IMR-90 (cell line): ENCODE data around the gene SLAMF1. TPM values are rescaled to one million over a fixed set of nuclear protein-coding genes. Genes with fewer than 3 reads are reported as not detected.

Source experiments
- ATAC-seq: fragments of 200-7000 bp; cut with Tn5 transposase; 2 replicates; pipeline ENCODE4 v1.9.1; 2020; ENCODE audit warnings: low read depth, mild to moderate bottlenecking, moderate library complexity
- BruUV-seq: library from RNA; stranded (reverse); fragments of 400-500 nt; replicated peaks from 2 replicates; lab custom pipeline; 2021; lab: Mats Ljungman, UMichigan
- CTCF ChIA-PET: fragments of 300-600 bp; formaldehyde crosslinking; extraction: SDS; loops from one replicate; lab custom pipeline; 2021; ENCODE audit warnings: antibody characterized with exemption; lab: Yijun Ruan, JAX
- POLR2A ChIA-PET: fragments of 300-600 bp; sonication (Branson Sonifier 250); formaldehyde crosslinking; loops from one replicate; lab custom pipeline; 2022; ENCODE audit warnings: antibody characterized with exemption; ENCODE audit not compliant: unreplicated experiment; lab: Charles Lee
- DNase-seq: peaks from one replicate; pipeline ENCODE4 v3.0.0; 2013
- H2AFZ ChIP-seq: replicated peaks from 2 replicates; pipeline ENCODE3; 2013; ENCODE audit warnings: low read length, mild to moderate bottlenecking; ENCODE audit not compliant: poor library complexity
- H2AK5ac ChIP-seq: 2 replicates; pipeline ENCODE4 v1.6.1; 2013; ENCODE audit warnings: low read depth, low read length, inconsistent platforms
- H2AK9ac ChIP-seq: replicated peaks from 2 replicates; pipeline ENCODE3; 2013; ENCODE audit warnings: mild to moderate bottlenecking, low read depth, low read length, moderate library complexity; ENCODE audit not compliant: poor library complexity
- H2BK120ac ChIP-seq: 2 replicates; pipeline ENCODE4 v1.6.1; 2013; ENCODE audit warnings: low read depth, low read length, inconsistent platforms
- H2BK15ac ChIP-seq: 3 replicates; pipeline ENCODE4 v1.6.1; 2013; ENCODE audit warnings: low read depth, low read length, inconsistent platforms
- H2BK20ac ChIP-seq: 2 replicates; pipeline ENCODE4 v1.6.1; 2013; ENCODE audit warnings: low read depth, mild to moderate bottlenecking, inconsistent platforms, low read length, moderate library complexity
- H2BK5ac ChIP-seq: 2 replicates; pipeline ENCODE4 v1.6.1; 2013; ENCODE audit warnings: mild to moderate bottlenecking, low read depth, low read length, inconsistent platforms; ENCODE audit not compliant: poor library complexity, severe bottlenecking
- H3K14ac ChIP-seq: replicated peaks from 2 replicates; pipeline ENCODE4 v1.6.1; 2013; ENCODE audit warnings: low read depth, low read length, inconsistent platforms
- H3K18ac ChIP-seq: 2 replicates; pipeline ENCODE4 v1.6.1; 2013; ENCODE audit warnings: low read depth, low read length, control low read depth
- H3K23ac ChIP-seq: 2 replicates; pipeline ENCODE4 v1.6.1; 2013; ENCODE audit warnings: low read depth, low read length, inconsistent platforms
- H3K27ac ChIP-seq: 2 replicates; pipeline ENCODE4 v1.5.1; 2013; ENCODE audit warnings: mild to moderate bottlenecking, control low read depth, low read length; ENCODE audit not compliant: insufficient read depth
- H3K27me3 ChIP-seq: 2 replicates; pipeline ENCODE4 v1.6.1; 2013; ENCODE audit warnings: low read length; ENCODE audit not compliant: control insufficient read depth, insufficient read depth
- H3K36me3 ChIP-seq: 2 replicates; pipeline ENCODE4 v1.6.1; 2013; ENCODE audit warnings: low read length, mixed read lengths; ENCODE audit not compliant: control insufficient read depth, insufficient read depth
- H3K4ac ChIP-seq: 2 replicates; pipeline ENCODE4 v1.6.1; 2013; ENCODE audit warnings: low read depth, low read length, inconsistent platforms
- H3K4me1 ChIP-seq: 2 replicates; pipeline ENCODE4 v1.6.1; 2013; ENCODE audit warnings: low read length, mixed read lengths; ENCODE audit not compliant: control insufficient read depth, insufficient read depth
- H3K4me2 ChIP-seq: 2 replicates; pipeline ENCODE4 v1.6.1; 2013; ENCODE audit warnings: low read depth, mild to moderate bottlenecking, control low read depth, low read length, moderate library complexity
- H3K4me3 ChIP-seq: 2 replicates; pipeline ENCODE4 v1.5.1; 2013; ENCODE audit warnings: low read depth, mild to moderate bottlenecking, control low read depth, low read length, moderate library complexity; ENCODE audit not compliant: insufficient read depth
- H3K56ac ChIP-seq: 2 replicates; pipeline ENCODE4 v1.6.1; 2013; ENCODE audit warnings: low read length, inconsistent platforms; ENCODE audit not compliant: insufficient read depth; ENCODE audit errors: extremely low read depth
- H3K79me1 ChIP-seq, 2 experiments: 2 replicates each; pipeline ENCODE4 v1.6.1; 2013; ENCODE audit warnings: low read length in 2 of 2, inconsistent platforms in 1 of 2, low read depth in 1 of 2
- H3K9ac ChIP-seq: 2 replicates; pipeline ENCODE4 v1.6.1; 2013; ENCODE audit warnings: low read depth, low read length, control low read depth
- H3K9me1 ChIP-seq: 2 replicates; pipeline ENCODE4 v1.6.1; 2013; ENCODE audit warnings: low read length, inconsistent platforms; ENCODE audit not compliant: insufficient read depth
- H3K9me3 ChIP-seq: 2 replicates; pipeline ENCODE4 v1.6.1; 2013; ENCODE audit warnings: low read length; ENCODE audit not compliant: control insufficient read depth, insufficient read depth
- H4K20me1 ChIP-seq: 2 replicates; pipeline ENCODE4 v1.6.1; 2013; ENCODE audit warnings: low read length, inconsistent platforms; ENCODE audit not compliant: insufficient read depth
- H4K5ac ChIP-seq: 2 replicates; pipeline ENCODE4 v1.6.1; 2013; ENCODE audit warnings: mild to moderate bottlenecking, low read depth, low read length, control low read depth
- H4K8ac ChIP-seq, 2 experiments: 2 replicates each; pipeline ENCODE4 v1.6.1; 2013; ENCODE audit warnings: low read depth in 2 of 2, low read length in 2 of 2, control low read depth in 1 of 2, inconsistent platforms in 1 of 2
- H4K91ac ChIP-seq: 2 replicates; pipeline ENCODE4 v1.6.1; 2013; ENCODE audit warnings: low read depth, low read length, inconsistent platforms; ENCODE audit not compliant: insufficient read depth
- CEBPB ChIP-seq: IDR thresholded peaks from 2 replicates; pipeline ENCODE4 v1.6.1; 2012; ENCODE audit warnings: low read depth, low read length, improper control_type of control experiment
- FOS ChIP-seq: fragments of 150-350 bp; IDR thresholded peaks from 2 replicates; pipeline ENCODE4 v1.6.1; 2016; ENCODE audit warnings: low read depth, low read length
- MXI1 ChIP-seq: IDR thresholded peaks from 2 replicates; pipeline ENCODE4 v1.6.1; 2012; ENCODE audit warnings: low read depth, mild to moderate bottlenecking, low read length, moderate library complexity, borderline replicate concordance
- RCOR1 ChIP-seq: IDR thresholded peaks from 2 replicates; pipeline ENCODE4 v1.6.1; 2012; ENCODE audit warnings: mild to moderate bottlenecking, low read length, improper control_type of control experiment; ENCODE audit not compliant: insufficient replicate concordance
- RFX5 ChIP-seq: IDR thresholded peaks from 2 replicates; pipeline ENCODE4 v1.8.0; 2012; ENCODE audit warnings: low read depth, mild to moderate bottlenecking, low read length, moderate library complexity
- WGBS, 2 experiments: methylation state at CpG; one replicate each; pipeline versions ENCODE4 v1.1.5 to v1.1.7; 2013; ENCODE audit warnings: missing lambda C conversion rate in 2 of 2; ENCODE audit not compliant: insufficient read length in 1 of 2; ENCODE audit errors: extremely low coverage in 2 of 2; 5-methylcytosine and 5-hydroxymethylcytosine counted together
- dilution Hi-C: fragments of 300-500 bp; cut with HindIII; formaldehyde crosslinking; loops from one replicate; pipeline ENCODE4 v1.14.3; 2018; ENCODE audit warnings: low sequenced_read_pairs; ENCODE audit not compliant: unreplicated experiment
- in situ Hi-C: fragments of 300-500 bp; cut with MboI; formaldehyde crosslinking; loops from 3 replicates; pipeline ENCODE4 v1.14.3; 2019; ENCODE audit warnings: low sequenced_read_pairs, inconsistent platforms, mixed read lengths
- intact Hi-C: fragments of 100-400 bp; cut with micrococcal nuclease; formaldehyde crosslinking; loops from 2 replicates; pipeline ENCODE4 v1.10.0; 2022
- polyA plus RNA-seq, 3 experiments: library from polyadenylated mRNA; depleted of rRNA; stranded (reverse); fragments of >200 nt; gene quantifications; 2 replicates each; pipeline ENCODE4 v1.2.3, GENCODE V29; 2012; ENCODE audit warnings: low replicate concordance in 1 of 3
- total RNA-seq: library from RNA; depleted of rRNA; stranded (reverse); fragments of >200 nt; gene quantifications from 2 replicates; pipeline ENCODE4 v1.2.3, GENCODE V29; 2012
- TF ChIP-seq, protein P1 (sequence below): fragments of 150-350 bp; IDR thresholded peaks from 2 replicates; pipeline ENCODE4 v1.6.1; 2017; ENCODE audit warnings: mild to moderate bottlenecking, antibody characterized with exemption, low read length, low read depth

Gene SLAMF1
- total and polyA plus RNA-seq, 2 of the 4 experiments (the other 2 are of a cell fraction), result not detected

DNA sequence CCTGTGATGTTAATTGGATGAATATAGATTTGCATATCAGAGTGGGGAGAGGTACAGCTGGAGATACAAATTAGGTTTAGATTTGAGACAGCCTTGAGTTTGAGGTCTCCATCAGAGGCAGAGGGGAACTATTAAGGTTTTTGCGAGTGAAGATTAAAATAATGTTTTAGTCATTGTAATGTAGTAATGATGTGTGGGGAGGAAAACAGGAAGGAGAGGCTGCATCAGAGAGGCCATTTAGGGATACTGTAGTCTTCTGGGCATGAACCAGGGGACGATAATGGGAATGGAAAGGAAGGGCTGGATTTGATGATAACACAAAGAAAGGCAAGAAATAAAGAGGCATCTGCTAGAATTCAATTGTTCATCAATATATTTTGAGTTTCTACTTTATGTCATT is 77.0 kb downstream of the SLAMF1 start:
- ChIA-PET POLR2A (no interaction called here), CTCF (no interaction called here)
- H2BK5ac ChIP-seq, result no peak overlapping the region
- H3K27ac ChIP-seq, result no peak overlapping the region
- no peak overlapping the region for H2AK5ac ChIP-seq
- H2BK120ac ChIP-seq, result no peak overlapping the region
- in situ Hi-C loops, result no loop called here
- H3K23ac ChIP-seq, result no peak overlapping the region
- no peak overlapping the region for H3K18ac ChIP-seq
- H3K4me2 ChIP-seq, result no peak overlapping the region
- H4K91ac ChIP-seq, result no peak overlapping the region
- H3K9me1 ChIP-seq, result no peaks in the 10 kb centered on the region
- no peak overlapping the region for H2BK15ac ChIP-seq
- 100% methylated on average over 1 of the region's 2 CpGs; no CpG with 5 or more reads in 1 of the 2 experiments for WGBS, 2 experiments
- ATAC-seq (no peak), DNase-seq (no peak)
- H3K9ac ChIP-seq, result no peak overlapping the region
- no peaks in the 10 kb centered on the region for H3K9me3 ChIP-seq
- no peak overlapping the region for H2AFZ ChIP-seq
- H3K27me3 ChIP-seq, result no peaks in the 10 kb centered on the region
- dilution Hi-C loops, result no loop called here
- H3K4ac ChIP-seq, result no peak overlapping the region
- no peak overlapping the region for H3K4me3 ChIP-seq
- no peak for TF ChIP-seq FOS
- no peak for TF ChIP-seq CEBPB
- no peak for TF ChIP-seq MXI1
- TF ChIP-seq RFX5, result no peak
- TF ChIP-seq, protein P1, sequence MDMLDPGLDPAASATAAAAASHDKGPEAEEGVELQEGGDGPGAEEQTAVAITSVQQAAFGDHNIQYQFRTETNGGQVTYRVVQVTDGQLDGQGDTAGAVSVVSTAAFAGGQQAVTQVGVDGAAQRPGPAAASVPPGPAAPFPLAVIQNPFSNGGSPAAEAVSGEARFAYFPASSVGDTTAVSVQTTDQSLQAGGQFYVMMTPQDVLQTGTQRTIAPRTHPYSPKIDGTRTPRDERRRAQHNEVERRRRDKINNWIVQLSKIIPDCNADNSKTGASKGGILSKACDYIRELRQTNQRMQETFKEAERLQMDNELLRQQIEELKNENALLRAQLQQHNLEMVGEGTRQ, result no peak
- TF ChIP-seq RCOR1, result no peak
- no peaks in the 10 kb centered on the region for H3K79me1 ChIP-seq
- no peaks in the 10 kb centered on the region for H3K4me1 ChIP-seq
- no peaks in the 10 kb centered on the region for H3K36me3 ChIP-seq
- no peak overlapping the region for H3K14ac ChIP-seq
- H3K56ac ChIP-seq, result no peak overlapping the region
- no peak overlapping the region for H2AK9ac ChIP-seq
- H4K5ac ChIP-seq, result no peak overlapping the region
- no peaks in the 10 kb centered on the region for H4K20me1 ChIP-seq
- intact Hi-C loops, result no loop called here
- H2BK20ac ChIP-seq, result no peak overlapping the region
- H4K8ac ChIP-seq, result no peak overlapping the region
- no TSS peak for BruUV-seq
